ENCODE results near the gene SDF4. TPM values are rescaled to one million over a fixed set of nuclear protein-coding genes. Genes with fewer than 3 reads are reported as not detected.

SDF4 gene
- total and polyA plus RNA-seq, 2 of the 13 experiments (the other 11 are each of a cell fraction or from before 2014, with no cell fraction given): 80.8 to 107 TPM

DNA sequence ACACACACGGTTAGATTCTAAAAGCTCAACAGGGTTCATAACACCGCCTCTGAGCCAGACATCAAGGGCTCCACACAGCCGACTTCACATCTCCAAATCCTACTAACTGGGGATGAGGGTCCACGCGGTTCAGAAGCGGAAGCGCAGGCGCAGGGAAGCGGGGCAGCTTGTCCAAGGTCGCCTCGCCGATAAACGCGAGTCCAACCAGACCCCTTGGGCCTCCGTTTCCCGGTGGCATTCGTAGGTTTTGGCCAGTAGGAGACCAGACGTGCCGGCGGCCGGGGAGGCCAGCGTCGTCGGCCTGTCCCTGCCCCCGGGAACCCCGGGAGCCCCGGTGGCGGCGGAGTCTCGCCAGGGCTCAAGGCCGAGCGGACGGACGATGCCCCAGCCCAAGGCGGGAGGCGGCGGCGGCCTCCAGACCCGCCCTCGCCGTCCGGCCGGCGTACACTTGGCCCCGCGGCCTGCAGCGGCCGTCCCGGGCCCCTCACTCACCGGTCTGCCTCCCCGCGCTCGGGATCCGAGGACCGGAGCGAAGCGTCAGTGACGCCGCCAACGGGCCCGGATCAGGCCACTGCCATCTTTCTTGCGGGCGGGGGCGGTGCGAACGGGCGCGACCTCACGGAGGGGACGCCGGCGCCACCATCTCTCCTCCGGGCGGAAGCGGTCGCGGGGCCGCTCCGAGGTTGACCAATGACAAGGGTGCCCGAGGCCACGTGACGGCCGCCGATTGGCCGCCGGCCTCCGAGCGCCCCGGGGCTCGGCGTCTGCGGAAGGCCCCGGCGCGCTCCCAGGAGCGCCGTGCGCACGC, at the start of gene SDF4 (continued):
- TF ChIP-seq, protein P1, sequence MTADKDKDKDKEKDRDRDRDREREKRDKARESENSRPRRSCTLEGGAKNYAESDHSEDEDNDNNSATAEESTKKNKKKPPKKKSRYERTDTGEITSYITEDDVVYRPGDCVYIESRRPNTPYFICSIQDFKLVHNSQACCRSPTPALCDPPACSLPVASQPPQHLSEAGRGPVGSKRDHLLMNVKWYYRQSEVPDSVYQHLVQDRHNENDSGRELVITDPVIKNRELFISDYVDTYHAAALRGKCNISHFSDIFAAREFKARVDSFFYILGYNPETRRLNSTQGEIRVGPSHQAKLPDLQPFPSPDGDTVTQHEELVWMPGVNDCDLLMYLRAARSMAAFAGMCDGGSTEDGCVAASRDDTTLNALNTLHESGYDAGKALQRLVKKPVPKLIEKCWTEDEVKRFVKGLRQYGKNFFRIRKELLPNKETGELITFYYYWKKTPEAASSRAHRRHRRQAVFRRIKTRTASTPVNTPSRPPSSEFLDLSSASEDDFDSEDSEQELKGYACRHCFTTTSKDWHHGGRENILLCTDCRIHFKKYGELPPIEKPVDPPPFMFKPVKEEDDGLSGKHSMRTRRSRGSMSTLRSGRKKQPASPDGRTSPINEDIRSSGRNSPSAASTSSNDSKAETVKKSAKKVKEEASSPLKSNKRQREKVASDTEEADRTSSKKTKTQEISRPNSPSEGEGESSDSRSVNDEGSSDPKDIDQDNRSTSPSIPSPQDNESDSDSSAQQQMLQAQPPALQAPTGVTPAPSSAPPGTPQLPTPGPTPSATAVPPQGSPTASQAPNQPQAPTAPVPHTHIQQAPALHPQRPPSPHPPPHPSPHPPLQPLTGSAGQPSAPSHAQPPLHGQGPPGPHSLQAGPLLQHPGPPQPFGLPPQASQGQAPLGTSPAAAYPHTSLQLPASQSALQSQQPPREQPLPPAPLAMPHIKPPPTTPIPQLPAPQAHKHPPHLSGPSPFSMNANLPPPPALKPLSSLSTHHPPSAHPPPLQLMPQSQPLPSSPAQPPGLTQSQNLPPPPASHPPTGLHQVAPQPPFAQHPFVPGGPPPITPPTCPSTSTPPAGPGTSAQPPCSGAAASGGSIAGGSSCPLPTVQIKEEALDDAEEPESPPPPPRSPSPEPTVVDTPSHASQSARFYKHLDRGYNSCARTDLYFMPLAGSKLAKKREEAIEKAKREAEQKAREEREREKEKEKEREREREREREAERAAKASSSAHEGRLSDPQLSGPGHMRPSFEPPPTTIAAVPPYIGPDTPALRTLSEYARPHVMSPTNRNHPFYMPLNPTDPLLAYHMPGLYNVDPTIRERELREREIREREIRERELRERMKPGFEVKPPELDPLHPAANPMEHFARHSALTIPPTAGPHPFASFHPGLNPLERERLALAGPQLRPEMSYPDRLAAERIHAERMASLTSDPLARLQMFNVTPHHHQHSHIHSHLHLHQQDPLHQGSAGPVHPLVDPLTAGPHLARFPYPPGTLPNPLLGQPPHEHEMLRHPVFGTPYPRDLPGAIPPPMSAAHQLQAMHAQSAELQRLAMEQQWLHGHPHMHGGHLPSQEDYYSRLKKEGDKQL (CRISPR knock-in tag; IDR thresholded peaks at IDR 0.05; ENCODE audit: low read depth): 0 out of 2 replicates have a peak, but pooled peaks have one; percentile 19
- TF ChIP-seq KAT8 (CRISPR knock-in tag; IDR thresholded peaks at IDR 0.05) (peak; percentile 85), ZIK1 (CRISPR knock-in tag; IDR thresholded peaks at IDR 0.05; ENCODE audit: borderline replicate concordance, low read depth) (peak; percentile 28; the same call in 1 of the 2 replicates), ZNF496 (CRISPR knock-in tag; IDR thresholded peaks at IDR 0.05; ENCODE audit: insufficient replicate concordance) (no peak), SNAI1 (CRISPR knock-in tag; IDR thresholded peaks at IDR 0.05; ENCODE audit: borderline replicate concordance) (no peak), PAX8 (CRISPR knock-in tag; IDR thresholded peaks at IDR 0.05; ENCODE audit: borderline replicate concordance) (no peak), PPARG (CRISPR knock-in tag; conservative IDR thresholded peaks at IDR 0.05) (no peak; the same call in 1 of the 2 replicates), NR3C1 (CRISPR knock-in tag; IDR thresholded peaks at IDR 0.05) (no peak), NFIB (CRISPR knock-in tag; IDR thresholded peaks at IDR 0.05; ENCODE audit: borderline replicate concordance) (no peak), ZNF546 (CRISPR knock-in tag; conservative IDR thresholded peaks at IDR 0.05) (no peak; the same call in 1 of the 2 replicates), ZNF713 (CRISPR knock-in tag; IDR thresholded peaks at IDR 0.05) (no peak), ELF1 (CRISPR knock-in tag; IDR thresholded peaks at IDR 0.05) (peak; percentile 97), ZNF619 (CRISPR knock-in tag; IDR thresholded peaks at IDR 0.05) (0 out of 2 replicates have a peak, but pooled peaks have one; percentile 54)
- TF ChIP-seq, protein P2, sequence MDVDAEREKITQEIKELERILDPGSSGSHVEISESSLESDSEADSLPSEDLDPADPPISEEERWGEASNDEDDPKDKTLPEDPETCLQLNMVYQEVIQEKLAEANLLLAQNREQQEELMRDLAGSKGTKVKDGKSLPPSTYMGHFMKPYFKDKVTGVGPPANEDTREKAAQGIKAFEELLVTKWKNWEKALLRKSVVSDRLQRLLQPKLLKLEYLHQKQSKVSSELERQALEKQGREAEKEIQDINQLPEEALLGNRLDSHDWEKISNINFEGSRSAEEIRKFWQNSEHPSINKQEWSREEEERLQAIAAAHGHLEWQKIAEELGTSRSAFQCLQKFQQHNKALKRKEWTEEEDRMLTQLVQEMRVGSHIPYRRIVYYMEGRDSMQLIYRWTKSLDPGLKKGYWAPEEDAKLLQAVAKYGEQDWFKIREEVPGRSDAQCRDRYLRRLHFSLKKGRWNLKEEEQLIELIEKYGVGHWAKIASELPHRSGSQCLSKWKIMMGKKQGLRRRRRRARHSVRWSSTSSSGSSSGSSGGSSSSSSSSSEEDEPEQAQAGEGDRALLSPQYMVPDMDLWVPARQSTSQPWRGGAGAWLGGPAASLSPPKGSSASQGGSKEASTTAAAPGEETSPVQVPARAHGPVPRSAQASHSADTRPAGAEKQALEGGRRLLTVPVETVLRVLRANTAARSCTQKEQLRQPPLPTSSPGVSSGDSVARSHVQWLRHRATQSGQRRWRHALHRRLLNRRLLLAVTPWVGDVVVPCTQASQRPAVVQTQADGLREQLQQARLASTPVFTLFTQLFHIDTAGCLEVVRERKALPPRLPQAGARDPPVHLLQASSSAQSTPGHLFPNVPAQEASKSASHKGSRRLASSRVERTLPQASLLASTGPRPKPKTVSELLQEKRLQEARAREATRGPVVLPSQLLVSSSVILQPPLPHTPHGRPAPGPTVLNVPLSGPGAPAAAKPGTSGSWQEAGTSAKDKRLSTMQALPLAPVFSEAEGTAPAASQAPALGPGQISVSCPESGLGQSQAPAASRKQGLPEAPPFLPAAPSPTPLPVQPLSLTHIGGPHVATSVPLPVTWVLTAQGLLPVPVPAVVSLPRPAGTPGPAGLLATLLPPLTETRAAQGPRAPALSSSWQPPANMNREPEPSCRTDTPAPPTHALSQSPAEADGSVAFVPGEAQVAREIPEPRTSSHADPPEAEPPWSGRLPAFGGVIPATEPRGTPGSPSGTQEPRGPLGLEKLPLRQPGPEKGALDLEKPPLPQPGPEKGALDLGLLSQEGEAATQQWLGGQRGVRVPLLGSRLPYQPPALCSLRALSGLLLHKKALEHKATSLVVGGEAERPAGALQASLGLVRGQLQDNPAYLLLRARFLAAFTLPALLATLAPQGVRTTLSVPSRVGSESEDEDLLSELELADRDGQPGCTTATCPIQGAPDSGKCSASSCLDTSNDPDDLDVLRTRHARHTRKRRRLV (CRISPR knock-in tag; IDR thresholded peaks at IDR 0.05): no peak
- TF ChIP-seq, protein P3, sequence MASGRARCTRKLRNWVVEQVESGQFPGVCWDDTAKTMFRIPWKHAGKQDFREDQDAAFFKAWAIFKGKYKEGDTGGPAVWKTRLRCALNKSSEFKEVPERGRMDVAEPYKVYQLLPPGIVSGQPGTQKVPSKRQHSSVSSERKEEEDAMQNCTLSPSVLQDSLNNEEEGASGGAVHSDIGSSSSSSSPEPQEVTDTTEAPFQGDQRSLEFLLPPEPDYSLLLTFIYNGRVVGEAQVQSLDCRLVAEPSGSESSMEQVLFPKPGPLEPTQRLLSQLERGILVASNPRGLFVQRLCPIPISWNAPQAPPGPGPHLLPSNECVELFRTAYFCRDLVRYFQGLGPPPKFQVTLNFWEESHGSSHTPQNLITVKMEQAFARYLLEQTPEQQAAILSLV (CRISPR knock-in tag; IDR thresholded peaks at IDR 0.05; ENCODE audit: borderline replicate concordance): peak; percentile 89
- TF ChIP-seq, protein P4, sequence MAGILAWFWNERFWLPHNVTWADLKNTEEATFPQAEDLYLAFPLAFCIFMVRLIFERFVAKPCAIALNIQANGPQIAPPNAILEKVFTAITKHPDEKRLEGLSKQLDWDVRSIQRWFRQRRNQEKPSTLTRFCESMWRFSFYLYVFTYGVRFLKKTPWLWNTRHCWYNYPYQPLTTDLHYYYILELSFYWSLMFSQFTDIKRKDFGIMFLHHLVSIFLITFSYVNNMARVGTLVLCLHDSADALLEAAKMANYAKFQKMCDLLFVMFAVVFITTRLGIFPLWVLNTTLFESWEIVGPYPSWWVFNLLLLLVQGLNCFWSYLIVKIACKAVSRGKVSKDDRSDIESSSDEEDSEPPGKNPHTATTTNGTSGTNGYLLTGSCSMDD (CRISPR knock-in tag; IDR thresholded peaks at IDR 0.05): no peak
